H9 (cell line): Measurements from ENCODE around the gene RAI1. TPM values are rescaled to one million over a fixed set of nuclear protein-coding genes. Genes with fewer than 3 reads are reported as not detected.

Experiments used
- DNase-seq: peaks from one replicate; pipeline ENCODE4 v3.0.0-alpha.2; 2017
- H2AFZ ChIP-seq: one replicate; pipeline ENCODE4 v1.6.1; 2013; ENCODE audit warnings: mild to moderate bottlenecking, low read length, control low read depth, moderate library complexity
- H2AK5ac ChIP-seq: 2 replicates; pipeline ENCODE4 v1.6.1; 2013; ENCODE audit warnings: low read length, control low read depth, mixed read lengths; ENCODE audit not compliant: insufficient read length
- H2BK120ac ChIP-seq: one replicate; pipeline ENCODE4 v1.6.1; 2013; ENCODE audit warnings: low read depth, mild to moderate bottlenecking, low read length, control low read depth, inconsistent platforms; ENCODE audit not compliant: poor library complexity, severe bottlenecking
- H2BK12ac ChIP-seq: 2 replicates; pipeline ENCODE4 v1.6.1; 2013; ENCODE audit warnings: low read length, control low read depth, mixed read lengths, low read depth; ENCODE audit not compliant: insufficient read length
- H2BK15ac ChIP-seq: 2 replicates; pipeline ENCODE4 v1.6.1; 2013; ENCODE audit warnings: low read depth, low read length, control low read depth
- H2BK20ac ChIP-seq: one replicate; pipeline ENCODE4 v1.6.1; 2013; ENCODE audit warnings: low read depth, mild to moderate bottlenecking, low read length, control low read depth, inconsistent platforms; ENCODE audit not compliant: poor library complexity, severe bottlenecking
- H2BK5ac ChIP-seq: 2 replicates; pipeline ENCODE4 v1.6.1; 2013; ENCODE audit warnings: low read length, control low read depth, mixed read lengths; ENCODE audit not compliant: insufficient read length
- H3K14ac ChIP-seq: 2 replicates; pipeline ENCODE4 v1.6.1; 2013; ENCODE audit warnings: low read length, control low read depth; ENCODE audit not compliant: insufficient read depth
- H3K18ac ChIP-seq: 2 replicates; pipeline ENCODE4 v1.6.1; 2013; ENCODE audit warnings: low read depth, mild to moderate bottlenecking, mixed read lengths, low read length, control low read depth; ENCODE audit not compliant: insufficient read length
- H3K23ac ChIP-seq: 2 replicates; pipeline ENCODE4 v1.6.1; 2013; ENCODE audit warnings: low read length, control low read depth, mixed read lengths, low read depth; ENCODE audit not compliant: insufficient read length
- H3K23me2 ChIP-seq: 2 replicates; pipeline ENCODE4 v1.6.1; 2013; ENCODE audit warnings: low read depth, mild to moderate bottlenecking, mixed read lengths, low read length, control low read depth; ENCODE audit not compliant: insufficient read length, poor library complexity, severe bottlenecking
- H3K27ac ChIP-seq: 2 replicates; pipeline ENCODE4 v1.5.1; 2013; ENCODE audit warnings: low read length, control low read depth, mixed read lengths, low read depth; ENCODE audit not compliant: insufficient read length
- H3K27me3 ChIP-seq: 2 replicates; pipeline ENCODE4 v1.6.1; 2013; ENCODE audit warnings: low read length, control low read depth, inconsistent platforms; ENCODE audit not compliant: insufficient read depth
- H3K4ac ChIP-seq: 2 replicates; pipeline ENCODE4 v1.6.1; 2013; ENCODE audit warnings: low read depth, mild to moderate bottlenecking, control low read depth, inconsistent platforms, low read length, moderate library complexity
- H3K4me1 ChIP-seq: 2 replicates; pipeline ENCODE4 v1.6.1; 2013; ENCODE audit warnings: low read length, control low read depth, inconsistent platforms; ENCODE audit not compliant: insufficient read depth
- H3K4me2 ChIP-seq: 2 replicates; pipeline ENCODE4 v1.6.1; 2013; ENCODE audit warnings: low read length, control low read depth, mixed read lengths; ENCODE audit not compliant: insufficient read length, insufficient read depth
- H3K56ac ChIP-seq: 2 replicates; pipeline ENCODE4 v1.6.1; 2013; ENCODE audit warnings: low read depth, mild to moderate bottlenecking, mixed read lengths, low read length, control low read depth; ENCODE audit not compliant: insufficient read length
- H3K79me1 ChIP-seq: 2 replicates; pipeline ENCODE4 v1.6.1; 2013; ENCODE audit warnings: low read depth, mild to moderate bottlenecking, moderate library complexity, low read length, control low read depth, inconsistent platforms; ENCODE audit not compliant: insufficient read depth, poor library complexity, severe bottlenecking
- H3K79me2 ChIP-seq: 2 replicates; pipeline ENCODE4 v1.6.1; 2013; ENCODE audit warnings: low read length, control low read depth, inconsistent platforms; ENCODE audit not compliant: insufficient read depth
- H3K9ac ChIP-seq: 2 replicates; pipeline ENCODE4 v1.6.1; 2013; ENCODE audit warnings: low read length, control low read depth, mixed read lengths; ENCODE audit not compliant: insufficient read length; ENCODE audit errors: extremely low read depth
- H3K9me3 ChIP-seq: one replicate; pipeline ENCODE4 v1.6.1; 2013; ENCODE audit warnings: low read depth, low read length, inconsistent platforms; ENCODE audit not compliant: control insufficient read depth
- H3T11ph ChIP-seq: one replicate; pipeline ENCODE4 v1.6.1; 2013; ENCODE audit warnings: mild to moderate bottlenecking, low read length, control low read depth, inconsistent platforms
- H4K20me1 ChIP-seq: one replicate; pipeline ENCODE4 v1.6.1; 2013; ENCODE audit not compliant: control insufficient read depth, insufficient read length, insufficient read depth
- H4K5ac ChIP-seq: 2 replicates; pipeline ENCODE4 v1.6.1; 2013; ENCODE audit warnings: low read depth, mild to moderate bottlenecking, mixed read lengths, low read length, control low read depth; ENCODE audit not compliant: insufficient read length
- H4K8ac ChIP-seq: replicated peaks from 2 replicates; pipeline ENCODE4 v1.6.1; 2013; ENCODE audit warnings: low read length, control low read depth, mixed read lengths, low read depth; ENCODE audit not compliant: insufficient read length
- H4K91ac ChIP-seq: 2 replicates; pipeline ENCODE4 v1.6.1; 2013; ENCODE audit warnings: low read depth, mild to moderate bottlenecking, moderate library complexity, mixed read lengths, low read length, control low read depth; ENCODE audit not compliant: insufficient read length
- H3K27ac Mint-ChIP-seq, 3 experiments: 2 replicates in 2 of 3; 3 replicates in 1 of 3; pipeline ENCODE4 v1.8.0; 2020 to 2021; ENCODE audit warnings: mixed read lengths in 3 of 3, mild to moderate bottlenecking in 1 of 3, moderate library complexity in 1 of 3
- H3K27me3 Mint-ChIP-seq: 2 replicates; pipeline ENCODE4 v1.8.0; 2021; ENCODE audit warnings: low read depth, mild to moderate bottlenecking, moderate library complexity, mixed read lengths
- H3K36me3 Mint-ChIP-seq, 3 experiments: 2 replicates in 2 of 3; 3 replicates in 1 of 3; pipeline ENCODE4 v1.8.0; 2020 to 2021; ENCODE audit warnings: low read depth in 3 of 3, mixed read lengths in 3 of 3; ENCODE audit not compliant: insufficient read depth in 1 of 3
- H3K4me1 Mint-ChIP-seq, 2 experiments: 2 replicates each; pipeline ENCODE4 v1.8.0; 2020; ENCODE audit warnings: mixed read lengths in 2 of 2
- H3K4me3 Mint-ChIP-seq, 2 experiments: 2 replicates in 1 of 2; 3 replicates in 1 of 2; pipeline ENCODE4 v1.8.0; 2020 to 2021; ENCODE audit warnings: mild to moderate bottlenecking in 2 of 2, mixed read lengths in 2 of 2, moderate library complexity in 1 of 2
- H3K9me3 Mint-ChIP-seq, 2 experiments: 2 replicates in 1 of 2; 3 replicates in 1 of 2; pipeline ENCODE4 v1.8.0; 2020; ENCODE audit warnings: mild to moderate bottlenecking in 2 of 2, mixed read lengths in 2 of 2, moderate library complexity in 1 of 2
- WGBS: extraction: QIAGEN DNeasy Blood & Tissue Kit; methylation state at CpG from one replicate; pipeline ENCODE4 v1.1.7; 2013; ENCODE audit warnings: missing lambda C conversion rate, low lambda C conversion rate, mixed read lengths; ENCODE audit not compliant: insufficient read length; ENCODE audit errors: extremely low coverage; 5-methylcytosine and 5-hydroxymethylcytosine counted together
- total RNA-seq: library from RNA; stranded (reverse); gene quantifications from 2 replicates; pipeline ENCODE4 v1.2.1, GENCODE V29; 2021
- TF ChIP-seq, protein P1 (sequence below): fragments of 200-600 bp; sonication (generic); conservative IDR thresholded peaks from 3 replicates; pipeline ENCODE4 v1.8.0; 2021; ENCODE audit warnings: antibody characterized with exemption, mild to moderate bottlenecking

RAI1 gene
- total RNA-seq, 1 experiment from 2014 or later: 1.5 TPM

- H3K9me3 Mint-ChIP-seq: no peaks in the 10 kb centered on the region; a peak in 1 of 5 replicates
- H2AFZ ChIP-seq: no peak overlapping the region
- no peak overlapping the region for H3K4ac ChIP-seq
- no peaks in the 10 kb centered on the region; the same call in 1 of the 2 replicates for H3K27me3 ChIP-seq
- H4K91ac ChIP-seq: no peak overlapping the region
- peaks cover 79% of the 10 kb centered on the region for H3K27me3 Mint-ChIP-seq
- no peak overlapping the region for H4K8ac ChIP-seq
- H3K9me3 ChIP-seq: no peaks in the 10 kb centered on the region
- no CpG with 5 or more reads among the region's 7 CpGs for WGBS
- H4K20me1 ChIP-seq: peaks cover 4% of the 10 kb centered on the region
- no peaks in the 10 kb centered on the region; a peak in 1 of 7 replicates for H3K36me3 Mint-ChIP-seq
- H2BK5ac ChIP-seq: no peak overlapping the region
- H3K4me2 ChIP-seq: no peak overlapping the region
- H3K79me1 ChIP-seq: no peaks in the 10 kb centered on the region
- H2BK15ac ChIP-seq: no peak overlapping the region
- no peak overlapping the region for H2BK20ac ChIP-seq
- H2BK12ac ChIP-seq: peak overlapping the region; percentile 10
- no peak overlapping the region for H2AK5ac ChIP-seq
- H3K27ac ChIP-seq: no peak overlapping the region
- no peak overlapping the region for H3K56ac ChIP-seq
- peaks cover 39 to 69% of the 10 kb centered on the region in 2 experiments for H3K4me1 Mint-ChIP-seq
- H3K14ac ChIP-seq: no peak overlapping the region; the same call in 1 of the 2 replicates
- peaks cover 3% of the 10 kb centered on the region; the same call in 1 of the 2 replicates for H3K4me1 ChIP-seq
- DNase-seq: no peak
- no peak overlapping the region for H3T11ph ChIP-seq
- no peak overlapping the region for H3K18ac ChIP-seq
- no peak overlapping the region for H4K5ac ChIP-seq
- no peak overlapping the region for H3K23ac ChIP-seq
- H3K23me2 ChIP-seq: peaks cover 15% of the 10 kb centered on the region
- H3K4me3 Mint-ChIP-seq: no peak overlapping the region
- no peaks in the 10 kb centered on the region for H3K79me2 ChIP-seq
- no peak overlapping the region for H3K9ac ChIP-seq
- no peak overlapping the region for H2BK120ac ChIP-seq
- TF ChIP-seq, protein P1, sequence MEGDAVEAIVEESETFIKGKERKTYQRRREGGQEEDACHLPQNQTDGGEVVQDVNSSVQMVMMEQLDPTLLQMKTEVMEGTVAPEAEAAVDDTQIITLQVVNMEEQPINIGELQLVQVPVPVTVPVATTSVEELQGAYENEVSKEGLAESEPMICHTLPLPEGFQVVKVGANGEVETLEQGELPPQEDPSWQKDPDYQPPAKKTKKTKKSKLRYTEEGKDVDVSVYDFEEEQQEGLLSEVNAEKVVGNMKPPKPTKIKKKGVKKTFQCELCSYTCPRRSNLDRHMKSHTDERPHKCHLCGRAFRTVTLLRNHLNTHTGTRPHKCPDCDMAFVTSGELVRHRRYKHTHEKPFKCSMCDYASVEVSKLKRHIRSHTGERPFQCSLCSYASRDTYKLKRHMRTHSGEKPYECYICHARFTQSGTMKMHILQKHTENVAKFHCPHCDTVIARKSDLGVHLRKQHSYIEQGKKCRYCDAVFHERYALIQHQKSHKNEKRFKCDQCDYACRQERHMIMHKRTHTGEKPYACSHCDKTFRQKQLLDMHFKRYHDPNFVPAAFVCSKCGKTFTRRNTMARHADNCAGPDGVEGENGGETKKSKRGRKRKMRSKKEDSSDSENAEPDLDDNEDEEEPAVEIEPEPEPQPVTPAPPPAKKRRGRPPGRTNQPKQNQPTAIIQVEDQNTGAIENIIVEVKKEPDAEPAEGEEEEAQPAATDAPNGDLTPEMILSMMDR: no peak
- no peak overlapping the region for H3K27ac Mint-ChIP-seq
Observed at GRCh38 chr17:17787568-17787967, 106.3 kb downstream of the RAI1 start.
